HG03280 (cell line): ENCODE data around the gene IFT22.
"Not testable (repeated sequence)": the region's sequence is repeated elsewhere in the genome, so short reads cannot be mapped to it uniquely, and the experiment has no call there.

Experiments
- ATAC-seq: cut with Tn5 transposase; IDR thresholded peaks from one replicate; pipeline ENCODE4 v1.9.1; 2021; ENCODE audit warnings: mild to moderate bottlenecking, moderate library complexity; ENCODE audit not compliant: unreplicated experiment

The IFT22 gene

DNA sequence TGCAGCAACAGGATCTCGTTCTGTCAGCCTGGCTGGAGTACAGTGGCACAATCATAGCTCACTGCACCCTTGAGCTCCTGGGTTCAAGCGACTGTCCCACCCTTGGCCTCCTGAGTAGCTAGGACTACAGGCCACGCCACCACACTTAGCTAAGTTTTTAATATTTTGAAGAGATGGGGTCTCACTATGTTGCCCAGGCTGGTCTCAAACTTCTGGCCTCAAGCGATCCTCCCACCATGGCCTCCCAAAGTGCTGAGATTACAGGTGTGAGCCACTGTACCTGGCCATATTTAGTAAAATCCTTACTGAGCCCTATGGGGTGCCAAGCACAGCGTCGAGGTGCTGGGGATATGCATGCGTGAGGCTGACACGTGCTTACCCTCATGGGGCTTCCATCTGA lies 40.7 kb downstream of the IFT22 start:
- not testable (repeated sequence) for ATAC-seq

DNA sequence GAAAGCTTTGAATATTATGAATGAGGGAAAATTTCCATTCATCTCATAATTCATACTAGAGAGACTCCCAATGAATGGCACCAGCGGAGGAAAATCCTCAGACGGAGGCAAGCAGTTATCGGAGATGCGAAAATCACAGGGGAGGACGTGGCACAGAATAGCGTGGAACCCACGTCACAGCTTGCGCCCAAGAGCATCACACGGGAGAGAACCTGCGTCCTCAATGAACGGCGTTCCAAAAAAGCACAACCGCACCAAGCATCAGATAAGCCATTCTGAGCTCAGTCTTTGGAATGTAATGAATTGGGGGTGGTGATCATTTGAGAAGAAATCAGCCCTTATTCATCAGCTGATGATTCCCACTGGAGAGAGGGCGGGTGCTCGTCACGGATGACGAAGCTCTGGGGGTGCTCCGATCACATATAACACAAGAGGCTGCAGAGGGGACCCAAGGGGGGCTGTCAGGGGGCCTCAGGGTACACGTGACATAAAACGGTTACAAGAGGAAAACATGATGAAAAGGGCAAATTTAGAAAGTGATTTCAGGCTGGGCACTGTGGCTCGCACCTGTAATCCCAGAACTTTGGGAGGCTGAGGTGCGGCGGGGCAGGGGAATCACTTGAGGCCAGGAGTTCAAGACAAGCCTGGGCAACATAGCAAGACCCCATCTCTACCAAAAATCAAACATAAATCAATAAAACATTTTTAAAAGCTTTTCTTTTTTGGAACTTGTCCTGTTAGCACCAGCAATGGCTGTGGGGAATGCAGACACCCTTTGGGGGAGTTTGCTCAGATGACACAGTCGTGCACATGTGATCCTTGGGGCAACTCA lies 42.9 kb downstream of the IFT22 start:
- ATAC-seq, result no peak

DNA sequence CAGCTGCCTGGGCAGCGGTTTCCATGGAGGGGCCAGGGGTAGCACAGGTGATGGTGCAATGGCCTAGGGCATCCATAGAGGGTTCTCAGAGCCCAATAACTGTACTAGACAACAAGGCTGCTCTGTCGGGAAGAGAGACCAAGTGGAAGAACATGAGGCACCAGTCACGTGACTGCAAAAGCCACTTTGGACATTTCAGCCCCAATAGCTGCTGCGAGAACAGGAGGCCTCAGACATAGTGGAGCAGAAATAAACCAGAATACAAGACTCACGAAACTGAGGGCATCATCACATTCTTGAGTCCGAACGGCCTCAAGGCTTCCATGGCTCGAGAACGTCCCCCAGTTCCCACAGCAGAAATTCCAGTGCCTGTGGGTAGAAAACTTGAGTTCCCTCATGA lies 44.5 kb downstream of the IFT22 start:
- no peak for ATAC-seq

DNA sequence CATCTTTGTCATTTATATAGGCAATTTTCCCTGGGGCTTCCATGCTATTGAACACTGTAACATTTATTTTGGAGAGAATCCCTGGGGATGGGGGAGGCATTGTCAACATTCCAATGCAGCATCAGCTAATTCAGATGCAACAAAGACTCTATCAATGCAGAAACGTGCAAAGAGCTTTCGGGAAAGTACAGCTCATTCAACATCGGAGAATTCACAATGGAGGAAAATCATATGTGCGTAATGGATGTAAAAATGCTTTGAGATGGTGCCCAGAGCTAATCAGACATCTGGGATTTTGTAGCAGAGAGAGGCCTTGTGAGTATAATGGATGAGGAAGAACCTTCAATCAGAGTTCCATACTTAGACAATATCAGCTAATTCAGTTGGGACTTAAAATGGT lies 48.4 kb downstream of the IFT22 start:
- no peak for ATAC-seq

DNA sequence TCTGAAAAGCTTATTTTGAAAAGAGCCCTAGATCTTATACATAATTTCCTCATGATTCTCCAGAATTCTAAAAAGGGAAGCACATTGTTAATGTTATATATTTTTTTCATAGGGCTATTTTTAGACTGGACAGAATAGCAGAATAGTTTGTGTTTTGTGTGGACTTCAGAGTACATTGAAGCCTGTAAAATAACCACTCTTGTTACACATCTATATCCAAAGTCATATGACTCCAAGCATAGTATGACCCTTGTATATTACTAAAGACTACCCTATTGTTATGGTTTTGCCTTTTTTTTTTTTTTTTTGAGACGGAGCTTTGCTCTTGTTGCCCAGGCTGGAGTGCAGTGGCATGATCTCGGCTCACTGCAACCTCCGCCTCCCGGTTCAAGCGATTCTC lies 50.6 kb downstream of the IFT22 start:
- ATAC-seq, result no peak

DNA sequence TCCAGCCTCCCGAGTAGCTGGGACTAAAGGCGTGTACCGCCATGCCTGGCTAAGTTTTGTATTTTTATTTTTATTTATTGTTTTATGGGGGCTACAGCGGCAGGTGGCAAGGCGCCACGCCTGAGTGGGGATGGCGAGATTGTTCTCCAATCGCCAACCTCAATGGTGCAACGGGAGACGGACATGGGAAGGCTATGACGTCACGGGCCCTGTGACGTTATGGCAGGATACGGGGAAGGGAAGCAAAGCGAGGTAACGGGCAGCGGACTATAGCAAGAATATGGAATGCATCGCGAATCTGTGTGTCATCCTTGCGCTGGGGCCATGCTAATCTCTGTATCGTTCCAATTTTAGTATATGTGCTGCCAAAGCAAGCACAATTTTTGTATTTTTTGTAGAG lies 51.9 kb downstream of the IFT22 start:
- no peak for ATAC-seq

DNA sequence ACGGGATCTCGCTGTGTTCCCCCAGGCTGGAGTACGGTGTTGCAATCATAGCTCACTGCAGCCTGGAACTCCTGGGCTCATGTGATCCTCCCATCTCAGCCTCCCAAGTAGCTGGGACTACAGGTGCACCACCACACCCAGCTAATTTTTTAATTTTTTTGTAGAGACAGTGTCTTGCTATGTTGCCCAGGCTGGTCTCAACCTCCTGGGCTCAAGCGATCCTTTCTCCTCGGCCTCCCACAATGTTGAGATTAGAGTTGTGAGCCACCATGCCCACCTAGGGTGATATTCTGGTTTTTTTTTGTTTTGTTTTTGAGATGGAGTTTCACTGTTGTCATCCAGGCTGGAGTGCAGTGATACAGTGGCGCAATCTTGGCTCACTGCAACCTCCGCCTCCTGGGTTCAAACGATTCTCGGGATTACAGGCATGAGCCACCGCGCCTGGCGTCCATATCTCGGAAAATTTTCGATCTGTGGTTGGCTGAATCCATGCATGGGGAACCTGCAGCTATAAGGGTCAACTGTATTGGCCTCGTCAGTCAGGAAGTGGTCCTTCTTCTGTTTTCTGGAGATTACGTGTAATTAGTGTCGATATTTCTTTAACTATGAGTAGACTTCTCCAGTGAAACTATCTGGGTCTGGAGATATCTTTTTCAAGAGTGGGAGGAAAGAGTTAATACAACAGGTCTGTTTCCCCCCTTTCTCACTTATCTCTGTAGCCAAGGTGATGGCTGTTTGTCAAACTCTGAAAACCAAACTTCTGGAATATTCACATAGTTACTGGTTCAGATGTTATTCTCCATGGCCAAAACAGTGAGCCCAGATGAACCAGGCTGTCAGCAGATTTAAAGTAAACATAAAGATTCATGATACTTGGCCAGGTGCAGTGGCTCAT lies 55.7 kb downstream of the IFT22 start:
- ATAC-seq, result no peak

DNA sequence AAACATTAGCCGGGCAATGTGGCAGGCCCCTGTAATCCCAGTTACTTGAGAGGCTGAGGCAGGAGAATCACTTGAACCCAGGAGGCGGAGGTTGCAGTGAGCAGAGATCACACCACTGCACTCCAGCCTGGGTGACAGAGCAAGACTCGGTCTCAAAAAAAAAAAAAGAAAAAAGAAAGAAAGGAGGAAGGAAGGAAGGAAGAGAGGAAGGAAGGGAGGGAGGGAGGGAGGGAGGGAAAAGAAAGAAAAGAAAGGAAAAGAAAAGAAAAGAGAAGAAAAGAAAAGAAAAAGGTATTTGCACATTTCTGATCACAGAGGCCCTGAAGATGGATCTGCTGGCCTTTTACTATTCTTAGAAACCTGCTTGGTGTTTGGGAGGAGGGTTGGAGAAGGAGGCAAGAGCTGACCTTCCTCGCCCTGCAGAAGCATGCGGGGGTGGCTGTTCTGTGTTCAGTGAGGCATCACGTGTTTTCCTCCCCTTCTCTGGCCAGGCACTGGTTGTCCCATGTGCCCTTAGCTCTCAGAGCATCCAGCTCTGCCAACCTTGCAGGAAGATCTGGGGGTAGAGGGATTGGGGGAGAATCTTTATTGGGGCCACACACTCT lies 57.4 kb downstream of the IFT22 start:
- ATAC-seq, result not testable (repeated sequence)
